HTR-8/SVneo (cell line): ENCODE results near the gene HIVEP1.
"Not testable (repeated sequence)": the region's sequence is repeated elsewhere in the genome, so short reads cannot be mapped to it uniquely, and the experiment has no call there.

Experiments
- DNase-seq: peaks from one replicate; pipeline ENCODE4 v3.0.0; 2011; ENCODE audit warnings: low spot score, mixed read lengths; ENCODE audit not compliant: insufficient read length
- FAIRE-seq: peaks from 2 replicates; lab custom pipeline; 2011; peaks lifted over from hg19 to GRCh38; lab: Jason Lieb, UNC

The HIVEP1 gene

GRCh38 chr6:12138936-12139335, 126.8 kb downstream of the HIVEP1 start:
- no peak for FAIRE-seq
- no peak for DNase-seq

DNA sequence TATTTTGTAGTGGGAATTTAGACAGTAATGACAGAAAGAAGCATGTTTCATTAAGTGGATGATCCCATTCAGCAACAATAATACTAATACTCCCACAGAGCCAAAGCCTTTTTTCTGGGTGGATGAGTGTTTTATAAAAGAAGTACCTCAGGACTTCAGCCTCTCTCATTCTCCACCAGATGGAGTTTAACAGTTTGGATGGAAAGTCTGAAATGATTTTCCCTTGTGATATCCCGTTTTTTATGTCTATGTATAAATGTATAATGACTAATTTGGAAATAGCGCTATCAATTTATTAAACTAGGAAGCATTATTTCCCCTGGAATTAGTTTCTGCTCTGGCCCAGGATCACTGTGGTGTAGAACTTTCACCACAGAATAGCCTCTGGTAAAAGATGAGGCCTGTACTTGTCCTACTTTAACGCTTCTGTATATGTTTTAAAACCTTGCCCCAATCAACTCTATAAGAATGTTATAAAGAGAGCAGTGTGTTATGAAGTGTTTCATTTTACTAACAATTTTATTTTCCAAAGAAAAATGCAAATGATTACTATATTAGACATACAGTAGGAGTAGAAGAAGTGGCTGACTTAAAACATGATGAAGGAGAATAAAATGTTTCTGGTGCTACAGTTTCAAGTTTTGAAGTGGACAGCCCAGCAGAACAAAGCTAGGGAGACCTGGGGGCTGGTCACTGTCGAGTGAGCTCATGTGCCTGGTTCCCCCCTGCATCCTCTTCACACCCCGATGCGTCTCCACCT, 135.6 kb downstream of the HIVEP1 start:
- no peak for FAIRE-seq
- no peak for DNase-seq

- DNase-seq = peak; percentile 27
Measured at GRCh38 chr6:12148317-12148801, 136.2 kb downstream of the HIVEP1 start.

DNA sequence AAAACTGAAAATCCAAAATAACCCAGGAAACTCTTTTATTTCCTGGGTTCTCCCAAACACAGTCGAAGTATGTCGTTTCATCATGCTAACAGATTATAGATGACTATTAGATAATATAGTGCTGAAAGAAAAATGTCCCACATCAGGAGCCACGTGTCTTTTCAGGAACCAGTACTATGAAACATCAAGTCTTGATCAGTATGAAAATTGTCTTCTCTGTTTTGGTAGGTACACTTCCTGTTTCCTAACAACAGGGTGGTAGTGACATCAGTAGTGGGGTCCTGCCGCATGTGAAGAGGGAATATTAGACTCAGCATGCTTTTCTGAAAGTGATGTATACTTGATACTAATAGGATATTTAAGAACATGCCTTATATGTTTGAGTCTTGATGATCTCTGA, 136.7 kb downstream of the HIVEP1 start:
- FAIRE-seq (no peak), DNase-seq (no peak)

More at GRCh38 chr6:12148317-12148801, 136.2 kb downstream of the HIVEP1 start:
- FAIRE-seq = no peak

- no peak for FAIRE-seq
Measured at GRCh38 chr6:12149944-12150510, 137.9 kb downstream of the HIVEP1 start.

GRCh38 chr6:12150812-12151432, 138.8 kb downstream of the HIVEP1 start:
- peak; percentile 25 for DNase-seq
- FAIRE-seq = no peak

More at GRCh38 chr6:12149944-12150510, 137.9 kb downstream of the HIVEP1 start:
- no peak for DNase-seq

GRCh38 chr6:12151433-12151820, 139.3 kb downstream of the HIVEP1 start:
- no peak for DNase-seq
- FAIRE-seq = no peak

- FAIRE-seq (no peak), DNase-seq (no peak)
Measured at GRCh38 chr6:12152023-12152970, 140.2 kb downstream of the HIVEP1 start.

- DNase-seq, FAIRE-seq: not testable (repeated sequence)
Measured at GRCh38 chr6:12155769-12156168, 143.7 kb downstream of the HIVEP1 start.

DNA sequence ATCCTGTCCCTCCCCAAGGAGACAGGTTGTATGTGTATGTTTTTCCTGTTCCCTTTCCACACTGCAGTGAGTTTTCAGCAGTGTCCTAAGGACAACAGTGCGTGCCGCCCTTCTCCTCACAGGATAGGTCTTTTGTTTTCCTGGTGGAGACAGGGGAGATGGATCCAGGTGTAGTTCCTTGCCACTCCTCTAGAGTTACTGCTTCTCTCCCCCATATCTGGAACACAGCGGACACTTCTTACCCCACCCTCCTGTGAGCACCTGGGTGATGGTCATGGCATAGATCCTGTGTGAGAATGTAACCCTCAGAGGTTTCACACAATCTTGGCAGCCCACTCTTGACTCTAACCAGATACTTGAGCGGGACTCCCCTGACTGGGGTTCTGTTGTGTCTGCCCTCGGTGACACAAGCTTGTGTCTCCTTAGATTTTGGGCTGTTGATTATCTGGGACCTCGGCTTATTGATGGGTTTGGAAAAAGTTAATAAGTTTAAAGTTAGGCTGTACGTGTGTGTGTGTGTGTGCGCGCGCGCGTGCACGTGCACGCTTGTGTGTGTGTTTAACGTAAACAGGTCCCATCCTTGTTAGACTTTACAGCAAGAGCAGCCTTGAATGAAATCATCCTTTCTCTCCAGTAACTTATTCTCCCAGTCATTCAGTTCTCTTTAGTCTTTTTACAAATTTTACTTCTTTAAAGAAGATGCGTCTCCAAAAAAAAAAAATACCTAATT, 146.7 kb downstream of the HIVEP1 start:
- FAIRE-seq = no peak

DNA sequence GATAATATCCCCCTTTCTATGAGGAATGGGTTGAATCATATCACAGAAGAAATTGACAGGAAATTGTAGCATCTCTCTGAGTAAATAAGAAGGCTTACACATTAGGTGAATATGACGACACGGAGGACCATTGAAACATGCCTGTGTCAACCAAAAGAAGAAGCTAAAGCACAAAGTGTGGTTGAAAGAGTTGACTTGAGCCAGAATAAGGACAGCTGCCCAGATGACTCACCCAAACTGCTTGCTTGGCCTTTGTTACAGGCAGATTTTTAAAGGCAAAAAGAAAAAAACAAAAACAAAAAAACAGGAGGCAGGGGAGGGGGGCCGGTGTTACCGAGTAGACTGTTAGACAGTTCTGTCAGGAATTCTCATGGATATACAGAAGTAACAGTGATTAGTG, 148.2 kb downstream of the HIVEP1 start:
- DNase-seq = no peak
- FAIRE-seq = no peak

More for the DNA sequence above, 146.7 kb downstream of the HIVEP1 start:
- no peak for DNase-seq

DNA sequence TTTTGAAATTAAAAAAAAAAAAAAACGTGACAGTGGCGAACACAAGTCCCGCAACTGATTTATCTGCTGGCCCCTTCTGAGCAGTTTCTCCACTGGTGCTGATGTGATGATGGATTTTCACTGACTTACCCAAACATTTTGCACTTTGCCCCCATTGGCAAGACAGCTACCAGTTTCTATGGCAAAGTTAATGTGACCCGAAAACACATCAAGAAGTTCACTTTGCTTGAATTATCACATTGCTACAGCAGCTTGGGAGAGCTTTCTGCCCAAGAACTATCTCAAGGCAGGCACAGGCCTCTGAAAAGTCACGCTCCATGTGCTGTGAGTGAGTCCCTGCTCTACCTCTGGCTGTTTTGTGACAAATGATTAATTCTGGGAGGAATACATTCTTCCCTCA, 150.1 kb downstream of the HIVEP1 start:
- DNase-seq (no peak), FAIRE-seq (no peak)

DNA sequence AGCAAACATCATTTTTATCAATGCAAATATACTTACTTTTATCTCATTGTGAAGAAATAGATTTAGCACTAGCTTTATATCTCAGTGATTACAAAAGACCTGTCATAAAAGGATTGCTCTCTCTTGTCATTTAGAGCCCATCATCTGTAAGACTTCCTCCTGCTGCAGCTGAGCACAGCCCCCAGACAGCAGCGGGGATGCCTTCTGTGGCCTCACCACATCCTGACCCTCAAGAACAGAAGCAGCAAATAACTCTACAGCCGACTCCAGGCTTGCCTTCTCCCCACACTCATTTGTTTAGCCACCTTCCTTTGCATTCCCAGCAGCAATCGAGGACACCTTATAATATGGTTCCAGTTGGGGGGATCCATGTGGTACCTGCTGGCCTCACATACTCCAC, 151.0 kb downstream of the HIVEP1 start:
- no peak for DNase-seq
- FAIRE-seq = no peak

DNA sequence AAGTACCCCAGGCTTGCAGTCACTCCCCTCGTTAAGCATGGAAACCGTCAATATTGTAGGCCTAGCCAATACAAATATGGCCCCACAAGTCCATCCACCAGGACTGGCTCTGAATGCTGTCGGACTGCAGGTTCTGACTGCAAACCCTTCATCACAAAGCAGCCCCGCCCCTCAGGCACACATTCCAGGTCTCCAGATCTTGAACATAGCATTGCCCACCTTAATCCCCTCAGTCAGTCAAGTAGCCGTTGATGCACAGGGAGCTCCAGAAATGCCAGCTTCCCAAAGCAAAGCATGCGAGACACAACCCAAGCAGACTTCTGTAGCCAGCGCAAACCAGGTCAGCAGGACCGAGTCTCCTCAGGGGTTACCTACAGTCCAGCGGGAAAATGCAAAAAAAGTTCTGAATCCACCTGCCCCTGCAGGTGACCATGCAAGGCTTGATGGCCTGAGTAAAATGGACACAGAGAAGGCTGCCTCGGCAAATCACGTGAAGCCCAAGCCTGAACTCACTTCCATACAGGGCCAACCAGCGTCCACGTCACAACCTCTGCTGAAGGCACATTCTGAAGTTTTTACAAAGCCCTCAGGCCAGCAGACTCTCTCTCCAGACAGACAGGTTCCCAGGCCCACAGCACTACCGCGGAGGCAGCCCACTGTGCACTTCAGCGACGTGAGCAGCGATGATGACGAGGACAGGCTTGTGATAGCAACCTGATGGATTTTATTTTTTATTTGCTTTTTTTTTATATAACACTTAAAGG, 151.8 kb downstream of the HIVEP1 start:
- DNase-seq (no peak), FAIRE-seq (no peak)

- FAIRE-seq (no peak), DNase-seq (no peak)
Measured at GRCh38 chr6:12164508-12164770, 152.3 kb downstream of the HIVEP1 start.

DNA sequence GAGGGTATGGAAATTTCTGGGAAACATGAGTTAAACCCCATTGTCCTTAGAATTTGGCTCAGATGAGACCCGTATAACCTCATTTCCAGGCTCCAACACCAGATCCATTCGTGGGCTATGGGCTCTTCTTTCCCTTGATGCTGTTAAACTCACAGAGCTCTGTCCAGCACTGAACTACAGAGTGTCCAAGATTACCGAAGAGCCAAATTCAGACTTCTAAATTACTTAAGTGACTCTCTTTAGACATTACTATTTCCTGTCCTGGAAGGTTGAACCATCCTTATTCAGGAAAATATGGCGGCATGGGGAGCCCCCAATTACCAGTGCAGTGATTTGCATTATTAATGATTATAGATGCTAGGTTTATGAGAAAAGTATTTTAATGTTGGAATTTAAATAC, 153.2 kb downstream of the HIVEP1 start:
- FAIRE-seq = no peak

GRCh38 chr6:12165722-12166280, 153.7 kb downstream of the HIVEP1 start:
- FAIRE-seq (no peak), DNase-seq (no peak)

More for the DNA sequence above, 153.2 kb downstream of the HIVEP1 start:
- DNase-seq = no peak

DNA sequence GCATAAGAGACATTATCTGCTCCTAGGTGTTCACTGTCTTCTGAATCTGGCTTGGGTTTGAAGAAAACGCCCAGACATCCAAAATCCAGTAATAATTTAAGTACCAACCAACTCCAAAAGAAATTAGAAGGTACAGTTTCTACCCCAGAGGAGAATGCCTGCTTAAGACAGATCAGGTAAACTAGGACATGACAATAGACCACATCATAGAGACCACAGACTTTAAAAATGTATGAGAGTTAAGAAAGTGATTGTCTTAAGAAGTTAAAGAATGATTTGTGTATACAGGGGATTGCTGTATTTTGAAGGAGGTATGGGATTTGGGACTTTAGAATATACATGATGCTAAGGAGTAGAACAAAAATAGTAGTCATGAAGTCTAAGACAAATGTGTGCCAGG, 157.3 kb downstream of the HIVEP1 start:
- DNase-seq (no peak), FAIRE-seq (no peak)
